Lower leg skin (tissue), 3 donors: ENCODE data around the gene DLGAP1.

ENCODE experiments used
- CTCF ChIP-seq, 3 donors: fragments of 450-650 bp; IDR thresholded peaks; one replicate each; pipeline ENCODE4 v1.5.1; 2016; ENCODE audit warnings: antibody characterized with exemption in 3 of 3, mild to moderate bottlenecking in 3 of 3, moderate library complexity in 2 of 3
- POLR2A ChIP-seq, 2 donors: fragments of 450-650 bp; IDR thresholded peaks; one replicate each; pipeline ENCODE4 v1.6.1; 2016 to 2017; ENCODE audit warnings: antibody characterized with exemption in 2 of 2, mild to moderate bottlenecking in 1 of 2, moderate library complexity in 1 of 2

- no peak for TF ChIP-seq CTCF (IDR thresholded peaks at IDR 0.05)
- no peak for TF ChIP-seq POLR2A (IDR thresholded peaks at IDR 0.05)
Observed at GRCh38 chr18:3667255-3668137, 787.6 kb downstream of the DLGAP1 start.
